Stimulated activated memory B cell treated with anti-CD40 and anti-IgM and Interleukin-4, amounts not matched to agents 10 μg/mL and 1 μg/mL and 100 μg/mL, for 72 hours (primary cell): ENCODE data around the gene SHOC2.

Source experiments
- ATAC-seq: fragments of 150-1000 bp; cut with Tn5 transposase; 2 replicates; pipeline ENCODE4 v1.10.0; 2021
- H3K27ac Mint-ChIP-seq: one replicate; pipeline ENCODE4 v1.8.0; 2022; ENCODE audit warnings: mild to moderate bottlenecking, mixed read lengths
- H3K27me3 Mint-ChIP-seq: one replicate; pipeline ENCODE4 v1.8.0; 2022; ENCODE audit warnings: mixed read lengths
- H3K36me3 Mint-ChIP-seq: one replicate; pipeline ENCODE4 v1.8.0; 2022; ENCODE audit warnings: mixed read lengths
- H3K4me1 Mint-ChIP-seq: one replicate; pipeline ENCODE4 v1.8.0; 2022; ENCODE audit warnings: mixed read lengths
- H3K4me3 Mint-ChIP-seq: one replicate; pipeline ENCODE4 v1.8.0; 2022; ENCODE audit warnings: mild to moderate bottlenecking, moderate library complexity, mixed read lengths
- H3K9me3 Mint-ChIP-seq: one replicate; pipeline ENCODE4 v1.8.0; 2022; ENCODE audit warnings: mixed read lengths

The SHOC2 gene

GRCh38 chr10:110918643-110919348 is 608 bp upstream of the SHOC2 start, which contains the start of gene BBIP1:
Gene BBIP1, minus strand, starts transcription at chr10:110919180. Its CDS starts 1,023 bp downstream, at chr10:110918157.
- Mint-ChIP-seq H3K4me3 (peak within 1 kb of the TSS; percentile 100), H3K36me3 (no peaks in the 10 kb centered on the region), H3K9me3 (no peaks in the 10 kb centered on the region), H3K4me1 (peaks cover 30% of the 10 kb centered on the region), H3K27ac (peak within 1 kb of the TSS; percentile 92), H3K27me3 (no peaks in the 10 kb centered on the region)
- peak; percentile 96 for ATAC-seq

- peak; percentile 53 for ATAC-seq
- H3K4me3 Mint-ChIP-seq, result peak overlapping the region; percentile 100
- H3K27me3 Mint-ChIP-seq, result no peaks in the 10 kb centered on the region
- H3K9me3 Mint-ChIP-seq, result no peaks in the 10 kb centered on the region
- peaks cover 35% of the 10 kb centered on the region for H3K4me1 Mint-ChIP-seq
- H3K27ac Mint-ChIP-seq, result peak overlapping the region; percentile 92
- peaks cover 5% of the 10 kb centered on the region for H3K36me3 Mint-ChIP-seq
Measured at GRCh38 chr10:110919971-110920881, 822 bp downstream of the SHOC2 start.

DNA sequence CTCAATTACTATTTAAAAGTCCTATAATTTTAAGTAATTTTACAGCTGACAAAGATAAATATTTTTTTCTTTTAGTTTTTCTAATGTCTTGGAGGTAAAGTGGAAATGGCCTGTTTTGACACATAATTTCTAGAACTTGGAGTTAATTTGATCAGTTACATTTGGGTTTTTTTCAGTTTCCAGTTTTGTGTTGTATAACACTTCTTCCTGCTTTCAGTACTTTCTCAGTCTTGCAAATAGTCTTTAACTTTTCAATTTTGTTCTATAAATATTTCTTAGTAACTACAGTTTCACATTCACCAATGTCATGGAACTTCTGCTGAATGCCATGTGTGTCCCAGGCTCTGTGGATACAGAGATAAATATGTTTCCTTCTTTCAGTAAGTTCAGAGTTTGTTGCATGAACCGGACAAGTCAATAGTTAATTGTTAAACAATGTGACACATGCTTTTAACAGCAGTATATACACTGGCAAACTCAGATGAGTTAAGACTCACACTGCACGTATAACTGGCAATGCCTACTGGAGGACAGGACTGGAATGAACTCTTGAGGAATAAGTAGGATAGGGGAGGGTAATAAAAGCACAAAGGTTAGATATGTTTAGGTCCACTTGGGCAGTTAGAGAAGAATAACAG is 4.6 kb downstream of the SHOC2 start:
- Mint-ChIP-seq H3K9me3 (no peaks in the 10 kb centered on the region), H3K4me3 (peak overlapping the region; percentile 67), H3K4me1 (peaks cover 32% of the 10 kb centered on the region), H3K36me3 (peaks cover 5% of the 10 kb centered on the region), H3K27ac (peak overlapping the region; percentile 64), H3K27me3 (no peaks in the 10 kb centered on the region)
- no peak for ATAC-seq

DNA sequence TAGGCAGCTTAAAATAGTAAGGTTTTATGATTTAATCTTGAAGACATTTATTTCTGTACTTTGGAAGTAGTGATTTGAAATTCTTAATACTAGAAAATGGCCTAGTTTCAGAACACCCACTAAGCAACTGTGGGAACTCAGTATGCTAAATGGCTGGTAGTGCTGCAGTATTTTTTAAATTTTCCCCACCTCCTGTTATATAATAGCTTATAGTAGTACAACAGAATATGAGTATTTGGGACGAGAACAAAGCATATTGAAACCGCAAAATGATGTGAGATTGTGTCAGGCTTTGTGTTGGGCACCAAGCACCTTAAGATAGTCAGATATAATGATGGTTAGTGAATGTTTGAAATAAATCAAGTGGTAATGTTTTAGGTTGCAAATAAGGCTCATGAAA is 8.1 kb downstream of the SHOC2 start:
- Mint-ChIP-seq H3K27ac (no peak overlapping the region), H3K36me3 (peaks cover 5% of the 10 kb centered on the region), H3K9me3 (no peaks in the 10 kb centered on the region), H3K27me3 (no peaks in the 10 kb centered on the region), H3K4me1 (peaks cover 32% of the 10 kb centered on the region), H3K4me3 (no peak overlapping the region)
- ATAC-seq, result no peak

- no peaks in the 10 kb centered on the region for H3K9me3 Mint-ChIP-seq
- no peak overlapping the region for H3K27ac Mint-ChIP-seq
- no peak overlapping the region for H3K4me3 Mint-ChIP-seq
- peaks cover 13% of the 10 kb centered on the region for H3K36me3 Mint-ChIP-seq
- peaks cover 19% of the 10 kb centered on the region for H3K4me1 Mint-ChIP-seq
- no peak for ATAC-seq
- no peaks in the 10 kb centered on the region for H3K27me3 Mint-ChIP-seq
Measured at GRCh38 chr10:110931769-110932381, 12.5 kb downstream of the SHOC2 start.

DNA sequence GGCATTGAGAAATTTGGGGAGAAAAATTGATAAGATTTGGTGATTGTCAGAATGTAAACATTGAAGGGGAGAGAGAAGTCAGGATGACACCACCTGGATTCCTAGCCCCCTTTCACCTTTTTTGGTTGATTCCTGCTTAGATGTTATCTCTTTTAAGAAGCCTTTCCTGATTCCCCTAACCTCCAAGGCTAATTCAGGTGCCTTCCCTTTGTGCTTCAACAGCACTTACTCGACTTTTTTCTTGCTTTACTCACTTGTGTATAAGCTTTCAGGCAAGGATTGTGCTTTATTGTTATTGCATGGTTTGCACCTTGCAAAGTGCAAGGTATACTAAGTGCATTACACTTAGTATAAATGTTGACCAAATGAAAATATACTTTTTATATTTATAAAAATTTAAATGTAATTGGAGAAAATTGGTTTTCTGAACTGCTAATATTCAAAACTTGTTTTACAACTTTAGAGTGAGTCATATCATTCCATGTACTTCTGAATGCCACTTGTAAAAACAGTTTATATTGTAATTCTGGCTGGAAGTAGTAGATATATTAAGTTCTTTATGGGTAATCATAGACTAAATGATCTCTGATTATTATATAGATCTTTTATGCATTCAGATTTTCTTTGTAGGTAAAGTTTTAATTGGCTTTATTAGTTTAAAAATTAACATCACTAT is 13.2 kb downstream of the SHOC2 start:
- Mint-ChIP-seq H3K4me3 (no peak overlapping the region), H3K27me3 (no peaks in the 10 kb centered on the region), H3K36me3 (peaks cover 20% of the 10 kb centered on the region), H3K9me3 (no peaks in the 10 kb centered on the region), H3K27ac (no peak overlapping the region), H3K4me1 (peaks cover 27% of the 10 kb centered on the region)
- no peak for ATAC-seq

- no peak overlapping the region for H3K4me3 Mint-ChIP-seq
- H3K36me3 Mint-ChIP-seq, result peaks cover 31% of the 10 kb centered on the region
- peaks cover 30% of the 10 kb centered on the region for H3K4me1 Mint-ChIP-seq
Measured at GRCh38 chr10:110936757-110937156, 17.4 kb downstream of the SHOC2 start.

GRCh38 chr10:110939419-110939818 is 20.0 kb downstream of the SHOC2 start:
- Mint-ChIP-seq H3K4me1 (peaks cover 42% of the 10 kb centered on the region), H3K9me3 (no peaks in the 10 kb centered on the region), H3K27me3 (no peaks in the 10 kb centered on the region), H3K4me3 (no peak overlapping the region), H3K27ac (no peak overlapping the region), H3K36me3 (peaks cover 53% of the 10 kb centered on the region)
- ATAC-seq, result no peak

More at GRCh38 chr10:110936757-110937156, 17.4 kb downstream of the SHOC2 start:
- H3K27me3 Mint-ChIP-seq, result no peaks in the 10 kb centered on the region
- H3K9me3 Mint-ChIP-seq, result no peaks in the 10 kb centered on the region
- ATAC-seq, result no peak
- H3K27ac Mint-ChIP-seq, result no peak overlapping the region

DNA sequence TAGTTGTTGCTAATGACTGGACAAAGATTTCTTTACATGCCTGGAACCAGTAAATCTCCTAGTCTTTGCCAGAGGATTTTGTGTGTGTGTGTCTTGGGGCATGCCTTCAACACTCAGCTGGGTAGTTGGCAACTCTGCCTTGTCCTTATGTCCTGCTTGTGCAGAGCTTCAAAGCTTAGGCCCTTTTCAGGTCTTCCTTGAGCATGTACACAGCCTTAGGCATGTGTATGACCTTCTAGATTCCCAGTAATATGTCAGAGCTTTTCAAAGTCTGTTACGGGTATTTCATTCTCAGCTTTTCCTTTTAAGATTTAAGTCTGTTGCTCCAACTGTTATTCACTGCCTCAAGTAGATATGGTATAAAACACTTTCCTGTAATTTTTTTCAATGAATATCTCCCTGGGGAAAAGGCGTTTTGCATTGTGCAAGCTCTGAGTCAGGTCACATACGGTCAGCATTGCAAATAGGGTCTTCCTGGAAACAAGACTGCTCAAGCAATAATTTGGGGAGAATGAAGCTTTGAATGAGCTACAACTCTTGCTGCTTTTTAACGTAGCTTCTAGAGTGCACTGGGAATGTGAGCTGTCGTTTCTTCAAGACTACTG is 25.5 kb downstream of the SHOC2 start:
- H3K4me1 Mint-ChIP-seq, result peaks cover 76% of the 10 kb centered on the region
- H3K36me3 Mint-ChIP-seq, result peaks cover 78% of the 10 kb centered on the region
- H3K4me3 Mint-ChIP-seq, result no peak overlapping the region
- no peak overlapping the region for H3K27ac Mint-ChIP-seq
- ATAC-seq, result no peak
- H3K9me3 Mint-ChIP-seq, result no peaks in the 10 kb centered on the region
- no peaks in the 10 kb centered on the region for H3K27me3 Mint-ChIP-seq

DNA sequence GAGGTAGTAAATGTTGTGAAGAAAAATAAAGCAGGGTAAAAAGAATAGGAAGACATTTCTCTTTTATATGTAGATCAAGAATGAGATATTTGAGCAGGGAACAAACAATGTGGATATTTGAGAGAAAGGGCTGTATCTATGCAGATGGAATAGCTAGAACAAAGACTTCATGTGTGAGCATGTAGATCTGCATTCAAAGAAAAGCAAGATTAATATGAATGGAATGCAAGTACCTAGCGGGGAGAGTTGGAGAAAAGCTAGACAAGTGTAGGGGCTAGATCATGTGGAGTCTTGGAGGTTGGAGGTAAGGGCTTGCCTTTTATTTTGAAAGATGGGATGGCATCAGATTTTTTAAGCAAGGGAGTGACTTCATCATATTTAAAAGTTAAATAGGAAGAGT is 27.1 kb downstream of the SHOC2 start:
- ATAC-seq, result no peak
- Mint-ChIP-seq H3K9me3 (no peaks in the 10 kb centered on the region), H3K36me3 (peaks cover 79% of the 10 kb centered on the region), H3K4me3 (no peak overlapping the region), H3K4me1 (peaks cover 80% of the 10 kb centered on the region), H3K27ac (no peak overlapping the region), H3K27me3 (no peaks in the 10 kb centered on the region)

GRCh38 chr10:110947061-110947595 is 27.7 kb downstream of the SHOC2 start:
- Mint-ChIP-seq H3K36me3 (peaks cover 84% of the 10 kb centered on the region), H3K9me3 (no peaks in the 10 kb centered on the region), H3K4me1 (peaks cover 80% of the 10 kb centered on the region), H3K27me3 (no peaks in the 10 kb centered on the region), H3K27ac (no peak overlapping the region), H3K4me3 (no peak overlapping the region)
- ATAC-seq, result no peak

DNA sequence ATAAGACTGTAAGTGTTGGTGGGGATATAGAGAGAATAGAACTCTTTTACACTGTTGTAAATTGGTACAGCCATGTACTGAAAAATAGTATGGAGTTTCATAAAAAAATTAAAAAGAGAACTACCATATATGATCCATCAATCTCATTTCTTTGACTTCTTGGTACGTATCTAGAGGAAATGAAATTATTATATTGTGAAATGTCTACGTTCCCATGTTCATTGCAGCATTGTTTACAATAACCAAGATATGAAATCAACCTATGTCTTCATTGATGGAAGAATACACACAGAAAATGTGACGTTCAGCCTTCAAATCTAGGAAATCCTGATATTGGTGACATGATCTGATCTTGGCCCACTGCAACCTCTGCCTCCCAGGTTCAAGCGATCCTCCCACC is 32.0 kb downstream of the SHOC2 start:
- peaks cover 69% of the 10 kb centered on the region for H3K4me1 Mint-ChIP-seq
- no peak overlapping the region for H3K4me3 Mint-ChIP-seq
- H3K36me3 Mint-ChIP-seq, result peaks cover 72% of the 10 kb centered on the region
- ATAC-seq, result no peak
- peaks cover 7% of the 10 kb centered on the region for H3K9me3 Mint-ChIP-seq
- no peak overlapping the region for H3K27ac Mint-ChIP-seq
- no peaks in the 10 kb centered on the region for H3K27me3 Mint-ChIP-seq

GRCh38 chr10:110957606-110958005 is 38.2 kb downstream of the SHOC2 start:
- Mint-ChIP-seq H3K27me3 (no peaks in the 10 kb centered on the region), H3K36me3 (peaks cover 38% of the 10 kb centered on the region), H3K4me3 (no peak overlapping the region), H3K9me3 (peaks cover 5% of the 10 kb centered on the region), H3K27ac (peak overlapping the region; percentile 59), H3K4me1 (peaks cover 63% of the 10 kb centered on the region)
- no peak for ATAC-seq
